Measurements from ENCODE around the gene EMILIN1. TPM values are rescaled to one million over a fixed set of nuclear protein-coding genes. Genes with fewer than 3 reads are reported as not detected.

EMILIN1 gene
- total and polyA plus RNA-seq, 10 of the 15 experiments (the other 5 are each of a cell fraction or from before 2014, with no cell fraction given), result 0.01 to 2.3 (median 1.2) TPM; not detected in 2

- TF ChIP-seq CEBPZ (IDR thresholded peaks at IDR 0.05; ENCODE audit: low read depth, low read length), result no peak
- peak; percentile 79 for TF ChIP-seq ZBTB40 (IDR thresholded peaks at IDR 0.05; ENCODE audit: borderline replicate concordance)
- TF ChIP-seq HDAC6 (IDR thresholded peaks at IDR 0.05; ENCODE audit: unreplicated experiment), result no peak
- peak; percentile 13; the same call in 1 of the 2 replicates for TF ChIP-seq MAX (IDR thresholded peaks at IDR 0.05; ENCODE audit: low read depth, low read length)
- 0 out of 2 replicates have a peak, but pooled peaks have one; percentile 7 for TF ChIP-seq E2F4 (IDR thresholded peaks at IDR 0.05; ENCODE audit: low read depth, low read length)
- TF ChIP-seq CREM (IDR thresholded peaks at IDR 0.05; ENCODE audit: low read depth), result peak; percentile 79
- TF ChIP-seq CEBPB (IDR thresholded peaks at IDR 0.05; ENCODE audit: borderline replicate concordance in 1 of 2, low read depth in 2 of 2, low read length in 2 of 2), result no peak
- TF ChIP-seq GATAD2B (conservative IDR thresholded peaks at IDR 0.05; ENCODE audit: low read depth), result peak; percentile 72; the same call in 1 of the 2 replicates
- TF ChIP-seq FOXM1 (IDR thresholded peaks at IDR 0.05; ENCODE audit: low read depth, low read length), result 0 out of 2 replicates have a peak, but pooled peaks have one; percentile 13
- no peak for TF ChIP-seq HSF1 (IDR thresholded peaks at IDR 0.05; ENCODE audit: low read depth, low read length)
- TF ChIP-seq TCF3 (IDR thresholded peaks at IDR 0.05; ENCODE audit: borderline replicate concordance, insufficient read depth, low read depth, low read length), result peak; percentile 100
- TF ChIP-seq PML (IDR thresholded peaks at IDR 0.05; ENCODE audit: low read length), result 0 out of 2 replicates have a peak, but pooled peaks have one; percentile 32
- TF ChIP-seq BHLHE40 (IDR thresholded peaks at IDR 0.05; ENCODE audit: borderline replicate concordance in 1 of 2, low read depth in 2 of 2, low read length in 1 of 2), result peak in 1 of 2 experiments; percentile 73; a peak in 1 of 4 replicates
- TF ChIP-seq POU2F2 (IDR thresholded peaks at IDR 0.05; ENCODE audit: borderline replicate concordance, low read depth, low read length), result peak; percentile 41; the same call in 1 of the 3 replicates
- peak; percentile 89 for TF ChIP-seq POLR2AphosphoS5 (IDR thresholded peaks at IDR 0.05; ENCODE audit: low read length)
- TF ChIP-seq CREB1 (IDR thresholded peaks at IDR 0.05; ENCODE audit: low read depth), result peak; percentile 89
- no peak for TF ChIP-seq HDAC2 (IDR thresholded peaks at IDR 0.05)
- TF ChIP-seq YY1 (IDR thresholded peaks at IDR 0.05; ENCODE audit: low read depth, low read length), result peak; percentile 82
These were observed 7.0 kb upstream of the EMILIN1 start, which contains the start of gene OST4 (continued) for GRCh38 chr2:27071277-27071989.

Data from GM12878 (cell line).